ENCODE data around the gene CTSA.
"Not testable (repeated sequence)": the region's sequence is repeated elsewhere in the genome, so short reads cannot be mapped to it uniquely, and the experiment has no call there.

The CTSA gene

GRCh38 chr20:45866454-45866853 is 24.7 kb upstream of the CTSA start:
- DNase-seq (ENCODE audit: low read depth) = no peak

- no peak for DNase-seq (ENCODE audit: low read depth)
Observed at GRCh38 chr20:45867136-45867818, 23.9 kb upstream of the CTSA start.

- no peak for DNase-seq (ENCODE audit: low read depth)
Observed at GRCh38 chr20:45867819-45868176, 23.3 kb upstream of the CTSA start.

GRCh38 chr20:45872626-45873025 is 18.5 kb upstream of the CTSA start:
- no peak for DNase-seq (ENCODE audit: low read depth)

GRCh38 chr20:45873409-45874103 is 17.6 kb upstream of the CTSA start:
- no peak for DNase-seq (ENCODE audit: low read depth)

GRCh38 chr20:45874104-45874481 is 17.0 kb upstream of the CTSA start:
- not testable (repeated sequence) for DNase-seq (ENCODE audit: low read depth)

- no peak for DNase-seq (ENCODE audit: low read depth)
Observed at GRCh38 chr20:45874576-45874975, 16.6 kb upstream of the CTSA start.

GRCh38 chr20:45878076-45878761 is 12.9 kb upstream of the CTSA start:
- DNase-seq (ENCODE audit: low read depth) = no peak

- peak; percentile 95 for DNase-seq (ENCODE audit: low read depth)
Observed at GRCh38 chr20:45880988-45881788, 9.9 kb upstream of the CTSA start, which contains the start of gene ZSWIM1. ZSWIM1 (plus strand) TSS chr20:45881227; CDS start chr20:45882593, 1,366 bp downstream.

GRCh38 chr20:45882469-45883099 is 8.6 kb upstream of the CTSA start:
- DNase-seq (ENCODE audit: low read depth) = no peak

- no peak for DNase-seq (ENCODE audit: low read depth)
Observed at GRCh38 chr20:45883100-45883469, 8.1 kb upstream of the CTSA start.

GRCh38 chr20:45886590-45887345 is 4.4 kb upstream of the CTSA start:
- no peak for DNase-seq (ENCODE audit: low read depth)

- no peak for DNase-seq (ENCODE audit: low read depth)
Observed at GRCh38 chr20:45887346-45887715, 3.8 kb upstream of the CTSA start, which contains the start of gene SPATA25. SPATA25 (minus strand) TSS chr20:45887622; CDS start chr20:45887590, 32 bp downstream.

- no peak for DNase-seq (ENCODE audit: low read depth)
Observed at GRCh38 chr20:45888681-45889080, 2.5 kb upstream of the CTSA start.

GRCh38 chr20:45890077-45890984 is 804 bp upstream of the CTSA start:
- no peak for DNase-seq (ENCODE audit: low read depth)

- no peak for DNase-seq (ENCODE audit: low read depth)
Observed at GRCh38 chr20:45892049-45892825, 1.1 kb downstream of the CTSA start.

GRCh38 chr20:45892828-45893500 is 1.8 kb downstream of the CTSA start:
- DNase-seq (ENCODE audit: low read depth) = no peak

- DNase-seq (ENCODE audit: low read depth) = no peak
Observed at GRCh38 chr20:45893831-45894230, 2.7 kb downstream of the CTSA start.

- no peak for DNase-seq (ENCODE audit: low read depth)
Observed at GRCh38 chr20:45894797-45895196, 3.7 kb downstream of the CTSA start.

Measured in activated gamma-delta T cell treated with anti-CD3 and anti-CD28 coated beads, Interleukin-2, amount 50 U/mL, for 16 hours (primary cell).